OCI-LY7 (cell line): ENCODE data around the gene ZXDC.

ENCODE experiments used
- CTCF ChIP-seq: fragments of 200-600 bp; sonication (generic); conservative IDR thresholded peaks from 2 replicates; pipeline ENCODE4 v1.5.1; 2014; ENCODE audit warnings: mild to moderate bottlenecking, antibody characterized with exemption, low read length, moderate library complexity, mixed read lengths
- EZH2phosphoT487 ChIP-seq: fragments of 200-600 bp; sonication (generic); IDR thresholded peaks from 2 replicates; pipeline ENCODE4 v1.6.1; 2018; ENCODE audit warnings: low read depth, borderline replicate concordance, mild to moderate bottlenecking, mixed run types, antibody characterized with exemption, low read length, moderate library complexity, mixed read lengths

DNA sequence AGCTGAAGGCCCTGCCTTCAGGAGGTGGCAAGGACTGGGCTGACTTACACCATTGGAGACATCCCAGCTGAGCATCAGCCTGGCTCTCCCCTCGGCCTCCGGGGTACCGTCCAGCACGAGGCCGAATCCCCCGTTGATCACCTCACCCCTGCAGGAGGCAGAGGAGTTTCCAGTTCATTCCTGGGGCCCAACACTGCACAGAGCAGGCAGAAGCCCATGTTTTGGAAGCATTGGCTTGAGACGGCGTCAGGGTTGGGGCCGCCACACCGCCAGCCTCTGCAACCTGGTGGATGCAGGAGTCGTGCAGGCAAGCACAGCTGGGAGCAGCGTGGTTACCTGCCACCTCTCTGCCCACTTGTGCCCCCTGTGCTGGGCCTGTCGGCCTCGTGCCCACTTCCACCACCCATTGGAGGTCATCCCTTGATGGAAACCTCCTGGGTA lies 7.7 kb upstream of the ZXDC start:
- no peak for TF ChIP-seq CTCF
- TF ChIP-seq EZH2phosphoT487 = no peak
